SK-MEL-5 (cell line): ENCODE results near the gene DUSP16. TPM values are rescaled to one million over a fixed set of nuclear protein-coding genes. Genes with fewer than 3 reads are reported as not detected.
"Not testable (repeated sequence)": the region's sequence is repeated elsewhere in the genome, so short reads cannot be mapped to it uniquely, and the experiment has no call there.

Source experiments
- DNase-seq: peaks from one replicate; pipeline ENCODE4 v3.0.0-alpha.2; 2016; ENCODE audit warnings: low read depth, low spot score
- in situ Hi-C: cut with HindIII; loops from 2 replicates; pipeline ENCODE4 v1.10.0; 2016; ENCODE audit warnings: low sequenced_read_pairs, high pct_unique_total_duplicates, low pct_unique_long_range_greater_than_20kb
- total RNA-seq: library from RNA; depleted of rRNA; stranded (reverse); fragments of >200 nt; shearing (Covaris generic); gene quantifications from 2 replicates; pipeline ENCODE4 v1.2.3, GENCODE V29; 2014

The DUSP16 gene
- total RNA-seq, 1 experiment from 2014 or later, result 15.1 TPM

DNA sequence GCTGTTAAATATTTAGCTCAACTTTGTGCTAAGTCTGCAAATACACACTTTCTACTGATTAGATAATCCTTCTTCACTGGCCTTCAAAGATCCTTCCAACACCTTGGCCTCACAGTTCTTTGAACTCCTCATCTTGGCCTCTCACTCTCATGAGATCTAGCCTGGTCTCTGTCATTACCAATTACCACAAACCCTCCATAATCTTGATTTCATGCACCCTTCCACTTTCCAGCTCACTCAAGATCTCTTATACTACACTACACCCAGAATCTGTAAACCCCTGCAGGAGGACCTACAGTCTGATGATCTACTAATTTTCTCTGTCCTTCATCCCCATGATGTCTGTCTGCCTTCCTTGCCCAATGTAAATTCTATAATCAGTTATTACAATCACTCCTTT is 71.1 kb downstream of the DUSP16 start:
- in situ Hi-C loops, result no loop called here

DNA sequence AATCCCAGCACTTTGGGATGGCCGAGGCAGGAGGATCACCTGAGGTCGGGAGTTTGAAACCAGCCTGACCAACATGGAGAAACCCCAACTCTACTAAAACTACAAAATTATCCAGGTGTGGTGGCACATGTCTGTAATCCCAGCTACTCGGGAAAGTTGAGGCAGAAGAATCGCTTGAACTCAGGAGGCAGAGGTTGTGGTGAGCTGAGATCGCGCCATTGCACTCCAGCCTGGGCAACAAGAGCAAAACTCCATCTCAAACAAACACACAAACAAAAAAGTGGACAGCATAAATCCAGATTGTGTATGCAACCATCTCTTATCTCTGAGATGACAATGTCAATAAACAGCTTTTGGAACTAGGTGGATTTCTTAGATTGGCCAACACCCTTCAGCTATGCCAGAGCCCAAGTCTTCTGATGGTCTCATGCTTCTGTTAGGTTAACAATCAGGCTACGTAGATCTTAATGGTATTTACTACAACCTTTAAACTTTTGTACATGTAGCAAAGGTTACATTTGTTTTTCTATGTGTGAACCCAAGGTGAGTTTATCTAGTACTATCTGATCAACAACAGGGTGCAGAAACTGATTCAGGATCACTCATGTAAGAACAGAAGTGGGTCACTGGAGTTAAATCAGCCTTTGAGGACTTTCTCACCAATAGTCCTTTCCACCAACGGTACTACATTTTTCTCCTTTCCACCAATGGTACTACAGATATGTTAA is 73.7 kb downstream of the DUSP16 start:
- in situ Hi-C loops, result no loop called here

More for the DNA sequence above, 71.1 kb downstream of the DUSP16 start:
- DNase-seq, result no peak

DNA sequence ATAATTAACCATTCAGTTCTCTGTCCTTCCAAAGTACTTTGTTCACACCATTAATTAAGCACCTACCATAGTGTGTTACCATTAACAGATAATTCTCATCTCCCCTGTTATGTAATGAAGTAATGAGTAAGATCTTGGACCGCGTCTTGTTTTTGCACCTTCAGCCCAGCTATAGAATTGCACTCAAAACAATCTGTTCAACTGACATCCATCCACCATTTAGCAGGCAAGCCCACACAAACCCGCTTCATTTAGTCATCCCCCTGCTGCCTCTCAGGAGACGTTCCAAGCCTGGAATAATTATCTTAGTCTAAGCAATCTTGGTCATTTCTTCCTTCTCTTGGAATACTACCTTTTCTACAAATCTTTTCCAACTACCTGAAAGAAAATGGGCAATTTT is 74.4 kb downstream of the DUSP16 start:
- no peak for DNase-seq
- in situ Hi-C loops, result no loop called here

More for the DNA sequence above, 73.7 kb downstream of the DUSP16 start:
- DNase-seq, result no peak

DNA sequence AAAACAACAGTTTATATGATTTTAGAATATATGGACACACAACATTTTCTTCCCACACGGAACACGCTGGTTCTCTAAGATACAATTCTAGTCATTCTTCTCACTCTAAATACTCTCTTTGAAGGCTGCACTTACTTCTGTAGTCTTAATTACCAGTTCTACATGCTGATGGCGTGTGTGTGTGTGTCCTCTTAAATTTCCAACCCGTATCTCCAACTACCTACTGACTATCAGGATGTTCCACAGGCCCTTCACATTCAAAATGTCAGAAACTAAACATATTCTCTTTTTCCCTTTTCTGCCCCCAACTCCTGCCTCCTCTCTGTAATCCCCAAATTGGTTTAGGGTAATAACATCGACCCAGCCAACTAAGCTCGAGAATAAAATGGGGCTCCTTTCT is 75.2 kb downstream of the DUSP16 start:
- in situ Hi-C loops, result no loop called here
- no peak for DNase-seq

DNA sequence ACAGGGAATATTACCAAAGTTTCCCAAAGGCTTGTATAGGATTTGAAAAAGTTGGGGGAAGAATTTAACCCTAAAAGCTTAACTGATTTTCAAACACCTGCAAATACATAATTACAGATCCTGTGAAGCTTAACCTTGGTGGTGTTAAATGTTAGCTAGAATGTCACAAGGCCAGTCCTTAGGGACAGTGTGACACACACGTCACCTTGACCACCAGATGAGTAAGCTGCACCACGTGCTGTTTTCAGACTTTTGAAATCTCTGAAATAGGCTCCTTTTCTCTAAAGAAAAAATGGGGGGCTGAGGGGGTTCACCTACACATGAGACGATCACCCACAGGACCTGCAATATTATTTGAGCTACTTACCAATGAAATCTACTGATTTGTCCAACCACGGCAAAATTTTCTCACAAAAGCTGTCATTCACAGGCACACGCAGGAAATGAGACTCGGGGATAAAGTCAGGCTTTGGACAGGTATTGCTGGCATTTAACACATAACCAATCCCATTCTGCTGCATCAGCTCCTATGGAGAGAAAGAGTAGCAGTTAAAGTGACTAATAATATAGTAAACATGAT is 75.9 kb downstream of the DUSP16 start:
- peak; percentile 7 for DNase-seq
- in situ Hi-C loops, result no loop called here

DNA sequence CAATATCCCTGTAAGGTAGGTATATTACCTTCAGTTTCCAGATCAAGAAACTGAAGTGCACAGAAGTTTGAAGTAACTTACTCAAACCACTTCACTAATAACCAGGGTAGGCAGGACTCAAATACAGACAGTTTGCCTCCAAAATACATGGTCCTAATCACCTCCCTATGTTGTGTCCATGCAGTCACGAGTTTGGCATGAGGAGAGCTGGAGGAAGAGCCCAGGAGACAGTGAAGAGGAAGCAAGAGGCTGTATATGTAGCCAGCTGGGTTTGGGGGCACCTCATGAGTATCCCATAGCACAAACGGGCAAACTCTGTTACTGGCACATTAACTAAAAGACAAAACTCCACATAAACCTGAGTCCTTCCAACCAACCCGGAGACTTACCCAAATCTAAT is 79.2 kb downstream of the DUSP16 start:
- DNase-seq, result peak; percentile 58
- in situ Hi-C loops, result no loop called here

DNA sequence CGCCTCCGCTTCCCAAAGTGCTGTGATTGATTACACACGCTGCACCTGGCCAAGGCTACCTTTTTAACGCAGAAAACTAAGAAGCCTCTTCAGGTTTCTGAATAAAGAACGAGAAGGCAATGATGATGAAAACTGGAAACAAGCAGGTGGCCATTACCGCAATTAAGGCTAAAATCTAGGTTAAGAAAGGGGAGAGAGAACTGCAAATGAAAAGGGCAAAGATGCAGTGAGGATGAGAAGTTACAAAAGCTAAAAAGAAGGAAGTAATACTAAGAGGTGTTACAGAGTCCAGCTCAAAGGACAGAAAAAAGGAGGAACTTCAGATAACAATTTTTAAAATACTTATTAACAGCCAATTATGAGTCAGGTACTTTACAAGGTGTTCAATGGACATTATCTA is 79.7 kb downstream of the DUSP16 start:
- DNase-seq, result no peak
- in situ Hi-C loops, result no loop called here

DNA sequence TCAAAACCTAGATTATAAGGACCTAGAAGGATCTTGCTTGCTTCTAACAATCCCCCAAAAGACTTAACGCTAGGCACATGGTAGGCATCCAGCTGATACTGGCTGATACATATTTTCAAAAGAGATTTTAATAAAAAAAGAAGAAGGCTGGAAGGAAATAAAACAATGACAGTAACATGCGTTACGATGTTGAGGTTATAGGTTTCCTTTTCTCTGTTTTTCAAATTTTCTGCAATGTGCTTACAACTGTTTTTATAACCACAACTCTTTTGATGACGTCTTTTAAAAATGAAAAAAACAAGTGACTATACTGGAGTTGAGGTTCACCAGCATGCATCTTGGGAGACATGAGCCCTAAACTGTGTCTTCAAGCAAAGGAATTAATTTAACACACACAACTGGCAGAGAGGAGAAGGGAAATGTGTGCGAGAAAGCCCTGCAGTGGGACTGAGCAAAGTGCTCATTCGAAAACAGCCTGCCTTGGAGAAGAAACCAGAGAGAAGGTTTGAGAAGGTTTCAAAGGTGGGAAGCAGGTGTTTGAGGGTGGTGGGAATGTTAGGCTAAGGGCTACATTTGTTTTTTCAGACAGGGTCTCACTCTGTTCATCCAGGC is 80.4 kb downstream of the DUSP16 start:
- no peak for DNase-seq
- in situ Hi-C loops, result no loop called here

DNA sequence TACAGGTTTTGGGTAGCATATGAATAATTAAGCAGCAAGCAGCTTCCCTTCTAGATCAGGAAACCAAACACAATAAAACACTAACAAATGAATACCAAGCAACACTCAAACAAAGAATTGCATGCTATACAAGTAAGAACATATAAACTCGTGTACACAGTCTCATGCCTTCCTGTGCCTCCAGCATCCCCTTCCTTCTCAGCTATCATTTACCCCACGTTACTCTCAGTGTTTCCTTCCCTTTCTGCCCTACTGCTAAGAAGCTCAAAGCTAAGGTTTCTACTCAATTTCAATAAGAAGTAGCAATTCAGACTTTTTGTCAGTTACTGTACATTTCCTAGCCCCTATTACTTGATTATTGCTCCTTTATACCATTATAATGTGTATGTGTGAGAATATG is 81.0 kb downstream of the DUSP16 start:
- DNase-seq, result no peak
- in situ Hi-C loops, result no loop called here

DNA sequence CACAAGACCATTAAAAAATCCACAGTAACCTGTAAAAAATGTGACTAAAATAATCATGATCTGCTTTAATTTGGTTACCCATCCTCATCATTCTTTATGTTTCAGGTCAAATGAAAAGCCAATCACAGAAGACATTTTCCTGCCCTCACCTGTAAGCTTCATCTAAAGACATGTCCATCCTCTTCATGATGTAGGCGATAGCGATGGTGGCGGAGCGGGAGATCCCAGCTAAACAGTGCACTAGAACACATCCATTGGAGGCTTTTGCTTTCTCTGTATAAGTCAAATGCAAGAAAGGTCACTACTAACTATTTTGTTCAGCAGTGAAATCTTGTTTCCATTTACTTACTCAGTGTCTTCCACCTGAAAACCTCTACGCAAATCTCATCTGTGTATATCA is 82.6 kb downstream of the DUSP16 start:
- in situ Hi-C loops, result no loop called here
- no peak for DNase-seq

DNA sequence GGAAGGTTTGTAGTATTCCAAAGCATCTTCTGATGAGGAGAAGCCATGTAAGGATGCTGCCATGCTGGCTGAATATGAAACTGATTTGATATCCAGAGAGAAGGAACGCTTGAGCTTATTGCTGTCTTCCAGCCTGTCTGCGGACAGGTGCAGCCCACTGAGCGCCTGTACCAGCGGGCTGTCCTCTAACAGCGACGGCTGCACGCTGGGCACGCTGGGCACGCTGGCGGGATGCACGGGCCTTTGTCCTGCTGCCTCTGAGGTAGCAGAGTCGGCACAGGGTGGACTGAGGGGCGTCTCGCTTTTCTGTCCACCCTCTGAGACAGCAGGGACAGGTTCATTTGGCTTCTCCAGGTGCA is 85.2 kb downstream of the DUSP16 start:
- in situ Hi-C loops, result no loop called here
- no peak for DNase-seq

DNA sequence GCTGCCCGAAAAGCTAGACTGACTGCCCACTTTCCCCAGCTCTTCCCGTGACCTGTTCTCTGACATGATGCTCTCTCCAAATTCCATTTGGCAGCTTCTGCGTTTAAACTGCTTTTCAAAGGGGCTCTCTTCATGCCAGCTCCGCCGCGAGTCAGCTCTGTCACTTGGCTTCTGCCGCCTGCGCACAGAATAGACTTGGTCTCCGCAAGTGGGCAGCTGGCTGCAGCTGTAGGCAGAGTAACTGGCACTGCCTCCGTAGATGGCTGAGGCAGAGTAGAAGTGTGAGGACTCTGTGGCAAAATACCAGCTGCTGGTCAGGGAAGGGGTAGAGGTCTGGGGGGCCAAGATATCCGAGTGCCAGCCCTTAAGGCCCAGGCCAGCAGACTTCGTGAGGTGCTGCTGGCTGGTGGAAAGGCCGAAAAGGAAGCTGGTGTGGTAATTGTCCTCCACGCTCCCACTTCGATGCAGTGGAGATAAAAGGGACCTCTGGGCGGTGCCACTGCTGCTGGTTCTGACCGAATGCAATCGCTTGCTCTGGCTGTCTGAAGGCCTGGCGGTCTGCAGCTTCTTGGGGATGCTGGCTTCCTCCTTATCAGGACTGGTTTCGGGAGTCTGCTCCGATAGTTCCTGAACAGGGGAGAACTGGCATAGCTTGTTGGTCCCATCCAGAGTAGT is 85.7 kb downstream of the DUSP16 start:
- in situ Hi-C loops, result no loop called here
- no peak for DNase-seq

DNA sequence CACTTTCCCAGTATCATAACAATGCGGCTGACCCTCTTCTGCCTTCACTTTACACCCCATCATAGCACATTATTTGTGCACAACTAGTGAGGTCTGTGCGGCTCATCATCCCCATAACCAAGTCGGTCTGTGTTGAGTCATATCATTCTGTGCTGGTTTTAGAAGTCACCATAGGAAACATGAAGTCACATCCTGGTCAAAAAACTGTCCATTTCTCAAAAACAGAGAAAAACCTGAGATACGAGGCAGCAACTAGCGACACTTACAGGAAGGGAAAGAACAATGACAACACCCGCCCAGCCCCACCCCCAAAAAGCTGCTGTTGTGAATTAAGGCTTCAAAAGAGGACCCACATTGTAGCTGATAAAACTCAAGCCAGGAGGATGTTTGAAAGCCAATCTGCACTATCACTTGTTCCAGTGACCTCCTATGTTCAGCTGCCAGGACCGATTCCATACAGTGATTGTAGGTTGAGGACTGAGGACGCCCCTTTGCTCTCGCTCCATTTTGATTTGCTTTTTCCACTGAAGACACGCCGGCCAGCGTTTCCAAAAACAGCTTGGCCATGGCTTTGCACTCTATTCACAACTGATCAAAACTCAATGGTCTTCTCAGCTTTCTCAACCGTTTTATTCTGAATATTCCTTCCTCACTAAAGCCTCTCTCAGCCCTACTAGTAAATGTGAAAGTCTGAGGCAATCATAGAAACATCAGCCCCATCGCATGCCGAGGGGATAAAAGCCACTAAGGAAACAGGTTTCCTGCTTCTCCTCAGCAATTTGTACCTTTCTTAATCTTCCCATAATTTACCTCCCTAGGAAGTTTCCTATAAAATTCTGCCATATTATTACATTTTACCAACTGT is 87.5 kb downstream of the DUSP16 start:
- in situ Hi-C loops, result no loop called here
- DNase-seq, result no peak

DNA sequence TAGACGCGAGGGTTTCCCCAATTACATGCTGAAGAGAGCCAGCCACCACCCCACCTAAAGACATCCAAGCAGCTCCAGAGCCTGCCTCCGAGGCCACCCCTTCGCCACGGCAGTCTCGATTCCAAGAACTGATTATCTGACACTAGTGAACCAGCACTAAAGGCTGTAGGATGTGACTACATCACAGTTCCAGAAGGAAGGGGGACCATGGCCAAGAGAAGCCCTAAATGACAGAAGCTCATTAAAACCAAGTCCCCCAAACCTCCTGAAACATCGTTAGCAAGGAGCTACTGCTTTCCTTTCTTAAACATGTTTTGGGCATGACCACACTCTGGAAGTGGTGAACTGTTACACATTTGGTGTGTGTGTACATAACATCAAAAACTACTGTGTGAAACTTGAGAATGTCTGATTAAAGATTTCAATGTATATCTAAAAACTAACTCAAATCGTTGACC is 88.2 kb downstream of the DUSP16 start:
- in situ Hi-C loops, result no loop called here
- DNase-seq, result no peak

DNA sequence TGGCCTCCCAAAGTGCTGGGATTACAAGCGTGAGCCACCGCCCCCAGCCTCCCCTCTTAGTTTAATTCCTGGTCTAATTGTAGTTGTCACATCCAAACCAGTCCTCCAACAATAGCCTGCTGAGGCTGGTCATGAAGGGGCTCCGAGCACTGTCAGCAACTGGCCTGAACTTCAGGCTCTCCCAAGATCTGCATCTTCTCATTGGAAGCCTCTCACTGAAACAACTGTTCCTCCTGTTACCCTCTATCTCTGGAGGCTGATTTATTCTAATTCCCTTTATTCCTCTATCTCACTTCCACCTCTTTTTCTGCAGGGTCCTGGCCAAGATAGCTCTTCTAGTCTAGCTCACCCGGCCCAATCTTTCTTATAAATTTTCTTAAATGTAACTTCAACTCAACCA is 89.4 kb downstream of the DUSP16 start:
- DNase-seq, result no peak
- in situ Hi-C loops, result no loop called here

DNA sequence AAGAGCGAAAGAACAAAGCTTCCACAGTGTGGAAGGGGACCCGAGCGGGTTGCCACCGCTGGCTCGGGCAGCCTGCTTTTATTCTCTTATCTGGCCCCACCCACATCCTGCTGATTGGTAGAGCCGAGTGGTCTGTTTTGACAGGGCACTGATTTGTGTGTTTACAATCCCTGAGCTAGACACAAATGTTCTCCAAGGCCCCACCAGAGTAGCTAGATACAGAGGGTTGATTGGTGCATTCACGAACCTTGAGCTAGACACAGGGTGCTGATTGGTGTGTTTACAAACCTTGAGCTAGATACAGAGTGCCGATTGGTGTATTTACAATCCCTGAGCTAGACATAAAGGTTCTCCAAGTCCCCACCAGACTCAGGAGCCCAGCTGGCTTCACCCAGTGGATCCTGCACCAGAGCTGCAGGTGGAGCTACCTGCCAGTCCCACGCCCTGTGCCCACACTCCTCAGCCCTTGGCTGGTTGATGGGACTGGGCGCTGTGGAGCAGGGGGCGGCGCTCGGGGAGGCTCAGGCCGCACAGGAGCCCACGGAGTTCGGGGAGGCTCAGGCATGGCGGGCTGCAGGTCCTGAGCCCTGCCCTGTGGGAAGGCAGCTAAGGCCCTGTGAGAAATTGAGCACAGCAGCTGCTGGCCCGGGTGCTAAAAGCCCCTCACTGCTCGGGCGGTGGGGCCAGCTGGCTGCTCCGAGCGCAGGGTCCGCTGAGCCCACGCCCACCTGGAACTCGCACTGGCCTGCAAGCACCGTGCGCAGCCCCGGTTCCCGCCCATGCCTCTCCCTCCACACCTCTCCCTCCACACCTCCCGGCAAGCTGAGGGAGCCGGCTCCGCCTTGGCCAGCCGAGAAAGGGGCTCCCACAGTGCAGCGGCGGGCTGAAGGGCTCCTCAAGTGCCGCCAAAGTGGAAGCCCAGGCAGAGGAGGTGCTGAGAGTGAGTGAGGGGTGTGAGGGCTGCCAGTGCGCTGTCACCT is 90.4 kb downstream of the DUSP16 start:
- in situ Hi-C loops, DNase-seq: not testable (repeated sequence)
